ENCODE results near the gene ONECUT3. TPM values are rescaled to one million over a fixed set of nuclear protein-coding genes. Genes with fewer than 3 reads are reported as not detected.
"Not testable (repeated sequence)": the region's sequence is repeated elsewhere in the genome, so short reads cannot be mapped to it uniquely, and the experiment has no call there.

The ONECUT3 gene
- polyA plus RNA-seq (2013, experiment 1 of 2; ENCODE audit: insufficient read length), result not detected
- 0.04 TPM for polyA plus RNA-seq (2013, experiment 2 of 2; ENCODE audit: insufficient read length)

GRCh38 chr19:1752757-1753728 lies at the start of gene ONECUT3:
Gene ONECUT3, plus strand, starts transcription at chr19:1753506. Its CDS starts 157 bp downstream, at chr19:1753663.
- no peak for DNase-seq

DNA sequence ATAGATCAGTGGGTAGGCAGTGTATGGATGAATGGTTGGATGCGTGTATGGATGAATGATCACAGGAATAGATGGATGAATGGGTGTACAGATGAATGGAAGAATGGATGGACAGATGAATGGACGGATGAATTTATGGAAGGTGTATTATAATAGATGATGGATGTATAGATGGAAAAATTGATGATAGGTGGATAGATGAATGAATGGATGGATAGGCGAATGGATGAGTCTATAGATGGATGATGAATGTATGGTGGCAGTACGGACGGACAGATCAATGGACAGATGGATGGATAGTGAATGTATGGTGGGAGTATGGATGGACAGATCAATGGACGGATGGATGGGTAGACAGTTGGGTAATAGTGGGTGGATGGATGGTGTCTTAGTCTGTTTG lies 49.0 kb upstream of the ONECUT3 start:
- DNase-seq, result no peak

DNA sequence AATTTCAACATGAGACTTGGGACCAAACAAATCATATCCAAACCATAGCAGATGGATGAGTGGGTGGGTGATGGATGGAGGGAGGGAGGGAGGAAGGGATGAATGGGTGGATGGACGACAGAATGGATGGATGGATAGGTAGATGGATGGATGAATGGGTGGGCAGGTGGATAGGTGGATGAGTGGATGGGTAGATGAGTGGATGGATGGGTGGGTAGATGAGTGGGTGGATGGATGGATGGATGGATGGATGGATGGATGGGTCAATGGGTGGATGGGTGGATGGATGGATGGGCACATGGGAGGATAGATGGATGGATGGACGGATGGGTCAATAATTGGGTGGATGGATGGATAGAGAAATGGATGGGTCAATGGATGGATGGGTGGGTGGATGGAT lies 47.9 kb upstream of the ONECUT3 start:
- no peak for DNase-seq

DNA sequence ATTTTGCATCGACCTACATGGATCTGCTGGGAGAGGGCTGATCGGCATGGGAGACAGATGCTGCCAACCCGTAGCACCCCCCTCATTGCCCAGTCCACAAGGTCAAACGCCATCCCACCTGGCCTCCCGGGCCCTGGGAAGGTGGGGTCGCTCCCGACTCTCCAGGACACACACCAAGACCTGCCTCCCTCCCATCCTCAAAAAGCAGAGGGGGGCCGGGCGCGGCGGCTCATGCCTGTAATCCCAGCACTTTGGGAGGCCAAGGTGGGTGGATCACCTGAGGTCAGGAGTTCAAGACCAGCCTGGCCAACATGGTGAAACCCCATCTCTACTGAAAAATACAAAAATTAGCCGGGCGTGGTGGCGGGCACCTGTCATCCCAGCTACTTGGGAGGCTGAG lies 46.7 kb upstream of the ONECUT3 start:
- not testable (repeated sequence) for DNase-seq

DNA sequence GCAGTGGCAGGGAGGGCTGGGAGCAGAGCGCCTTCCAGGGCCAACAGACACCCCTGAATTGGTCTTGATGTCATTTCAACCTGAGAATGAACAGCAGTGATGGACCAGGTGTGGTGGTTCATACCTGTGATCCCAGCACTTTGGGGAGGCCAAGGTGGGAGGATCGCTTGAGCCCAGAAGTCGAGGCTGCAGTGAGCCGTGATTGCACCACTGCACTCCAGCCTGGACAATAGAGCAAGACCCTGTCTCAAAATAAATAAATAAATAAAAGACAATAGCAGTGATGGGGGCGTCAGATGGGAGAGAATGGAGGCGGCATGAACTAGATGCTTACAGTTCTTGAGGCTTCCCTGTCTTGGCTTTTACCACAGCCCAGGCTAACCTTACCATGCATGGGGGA lies 46.1 kb upstream of the ONECUT3 start:
- DNase-seq, result no peak

- DNase-seq, result no peak
Observed at GRCh38 chr19:1713170-1713569, 40.1 kb upstream of the ONECUT3 start.

GRCh38 chr19:1715540-1715939 lies 37.8 kb upstream of the ONECUT3 start:
- DNase-seq, result no peak

- DNase-seq, result no peak
Observed at GRCh38 chr19:1717200-1717969, 35.9 kb upstream of the ONECUT3 start.

- DNase-seq, result no peak
Observed at GRCh38 chr19:1717970-1718264, 35.4 kb upstream of the ONECUT3 start.

- no peak for DNase-seq
Observed at GRCh38 chr19:1718420-1719291, 34.6 kb upstream of the ONECUT3 start.

DNA sequence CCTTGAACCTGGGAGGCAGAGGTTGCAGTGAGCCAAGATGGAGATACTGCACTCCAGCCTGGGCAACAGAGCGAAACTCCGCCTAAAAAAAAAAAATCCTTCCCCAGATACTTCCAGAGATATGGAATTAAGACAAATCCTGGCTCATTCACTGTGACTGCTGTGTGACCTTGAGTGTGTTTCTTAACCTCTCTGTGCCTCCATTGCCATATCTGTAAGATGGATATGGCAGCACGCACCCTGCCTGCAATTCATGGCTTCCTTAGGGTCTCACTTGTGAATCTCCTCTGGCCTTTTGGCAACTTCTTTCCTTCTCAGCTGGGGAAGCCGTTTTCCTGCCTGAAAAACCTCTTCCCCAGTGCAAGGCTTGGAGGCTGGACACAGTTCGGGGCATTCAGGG lies 33.8 kb upstream of the ONECUT3 start:
- DNase-seq, result no peak

- DNase-seq, result no peak
Observed at GRCh38 chr19:1720237-1720636, 33.1 kb upstream of the ONECUT3 start.

GRCh38 chr19:1725100-1726064 lies 27.9 kb upstream of the ONECUT3 start:
- DNase-seq, result peak; percentile 70

DNA sequence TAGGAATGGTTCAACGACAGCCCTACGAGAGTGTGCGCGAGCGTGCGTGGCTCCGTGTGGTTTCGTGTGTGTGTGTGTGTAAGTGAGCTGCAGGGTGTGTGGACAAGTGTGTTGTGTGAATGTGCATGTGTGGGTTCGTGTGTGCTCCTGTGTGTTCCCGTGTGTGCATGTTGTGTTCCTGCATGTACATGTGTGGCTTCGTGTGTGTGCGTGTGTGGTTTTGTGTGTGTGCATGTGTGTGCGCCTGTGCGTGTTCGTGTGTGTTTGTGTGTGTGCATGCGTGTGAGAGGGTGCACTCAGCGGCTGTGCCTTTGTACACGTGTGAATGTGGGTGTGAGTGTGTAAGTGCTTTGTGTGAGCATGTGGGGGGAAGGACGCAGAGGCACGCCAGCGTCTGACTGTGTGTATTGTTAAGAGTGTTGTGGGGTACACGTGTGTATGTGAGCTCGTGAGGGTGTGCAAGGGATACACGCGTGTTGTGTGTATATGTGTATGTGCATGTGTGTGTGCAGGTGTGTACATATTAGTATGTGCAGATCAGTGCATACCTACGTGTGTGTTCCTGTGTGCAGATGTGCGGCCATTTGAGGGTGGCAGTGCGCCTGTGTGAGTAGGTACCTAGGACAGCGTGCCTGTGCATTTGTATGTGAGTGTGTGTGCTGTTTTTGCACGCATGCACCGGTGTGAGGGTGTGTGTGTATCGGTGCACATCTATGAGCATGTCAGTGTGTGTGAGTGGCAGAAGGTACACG lies 24.3 kb upstream of the ONECUT3 start:
- DNase-seq, result no peak

GRCh38 chr19:1729568-1729925 lies 23.8 kb upstream of the ONECUT3 start:
- DNase-seq, result no peak

- DNase-seq, result no peak
Observed at GRCh38 chr19:1730157-1730556, 23.1 kb upstream of the ONECUT3 start.

DNA sequence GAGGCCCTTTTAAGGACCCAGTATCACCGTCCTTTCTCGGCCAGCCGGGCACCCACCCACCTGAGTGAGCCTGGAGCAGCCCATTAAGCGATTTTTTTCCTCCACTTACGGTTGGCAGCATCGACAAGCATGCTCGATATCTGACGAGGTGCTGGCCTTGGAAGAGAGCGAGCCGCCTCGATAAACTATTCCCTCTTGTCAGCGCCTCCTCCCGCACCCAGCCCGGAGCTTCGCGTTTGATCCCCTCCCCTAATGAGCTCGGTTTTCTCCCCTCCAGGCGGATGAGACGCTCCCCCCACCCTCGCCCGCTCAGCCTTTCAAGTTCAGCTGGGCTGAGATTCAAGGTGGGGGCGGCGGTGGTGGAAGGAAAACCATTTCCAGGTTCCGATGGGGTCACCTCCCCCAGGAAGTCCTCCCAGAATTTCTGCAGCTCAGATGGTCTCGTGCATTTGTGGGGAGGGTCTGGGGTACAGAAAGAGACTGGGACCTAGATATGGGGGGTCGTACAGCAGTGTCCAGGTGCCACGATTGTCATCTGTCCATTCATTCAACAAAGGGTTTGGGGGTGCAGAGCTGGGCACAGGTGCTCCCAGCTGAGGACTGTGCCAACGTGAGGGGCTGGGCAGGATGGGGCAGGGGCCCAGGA lies 18.9 kb upstream of the ONECUT3 start:
- no peak for DNase-seq

GRCh38 chr19:1736280-1736679 lies 17.0 kb upstream of the ONECUT3 start:
- DNase-seq, result no peak

- DNase-seq, result no peak
Observed at GRCh38 chr19:1736927-1737326, 16.4 kb upstream of the ONECUT3 start.

- no peak for DNase-seq
Observed at GRCh38 chr19:1739960-1740629, 13.2 kb upstream of the ONECUT3 start.

All from fibroblast of skin of abdomen (primary cell).